PC-3 (cell line): ENCODE data around the gene ATP4A. TPM values are rescaled to one million over a fixed set of nuclear protein-coding genes. Genes with fewer than 3 reads are reported as not detected.

Experiments
- ATAC-seq: fragments of 200-7000 bp; cut with Tn5 transposase; 2 replicates; pipeline ENCODE4 v1.9.1; 2020; ENCODE audit warnings: mild to moderate bottlenecking, moderate library complexity
- BruUV-seq: library from RNA; stranded (reverse); fragments of 400-500 nt; replicated peaks from 2 replicates; lab custom pipeline; 2021; lab: Mats Ljungman, UMichigan
- CTCF ChIA-PET: fragments of 300-600 bp; sonication (Branson Sonifier 250); formaldehyde crosslinking; loops from one replicate; lab custom pipeline; 2022; ENCODE audit warnings: antibody characterized with exemption; lab: Charles Lee
- POLR2A ChIA-PET: fragments of 300-600 bp; sonication (Branson Sonifier 250); formaldehyde crosslinking; loops from one replicate; lab custom pipeline; 2022; ENCODE audit warnings: antibody characterized with exemption; ENCODE audit not compliant: unreplicated experiment; lab: Charles Lee
- DNase-seq: peaks from one replicate; pipeline ENCODE4 v3.0.0-alpha.2; 2015
- H2AFZ ChIP-seq: fragments of 300-600 bp; sonication (generic); 2 replicates; pipeline ENCODE4 v1.6.0; 2016; ENCODE audit warnings: antibody characterized with exemption, low read length
- H3F3A ChIP-seq: fragments of 300-600 bp; sonication (generic); one replicate; pipeline ENCODE4 v1.6.0; 2017; ENCODE audit warnings: antibody characterized with exemption, low read length, control low read depth, mild to moderate bottlenecking; ENCODE audit not compliant: unreplicated experiment
- H3K27ac ChIP-seq: fragments of 300-600 bp; sonication (generic); 2 replicates; pipeline ENCODE4 v1.5.1; 2016; ENCODE audit warnings: mild to moderate bottlenecking, low read length
- H3K27me3 ChIP-seq: fragments of 300-600 bp; sonication (generic); 2 replicates; pipeline ENCODE4 v1.6.1; 2016; ENCODE audit warnings: low read length, mixed read lengths
- H3K36me3 ChIP-seq: fragments of 300-600 bp; sonication (generic); 2 replicates; pipeline ENCODE4 v1.6.1; 2016; ENCODE audit warnings: low read depth, mixed run types, low read length, mixed read lengths
- H3K4me1 ChIP-seq: fragments of 300-600 bp; sonication (generic); 2 replicates; pipeline ENCODE4 v1.5.1; 2016; ENCODE audit warnings: low read length; ENCODE audit not compliant: insufficient read depth
- H3K4me2 ChIP-seq: fragments of 300-600 bp; sonication (generic); 2 replicates; pipeline ENCODE4 v1.6.0; 2016; ENCODE audit warnings: low read length
- H3K4me3 ChIP-seq: fragments of 300-600 bp; sonication (generic); 2 replicates; pipeline ENCODE4 v1.5.1; 2016; ENCODE audit warnings: mild to moderate bottlenecking, low read length, mixed read lengths
- H3K79me2 ChIP-seq: fragments of 300-600 bp; sonication (generic); 2 replicates; pipeline ENCODE4 v1.6.1; 2017; ENCODE audit warnings: low read length, mixed read lengths
- H3K9ac ChIP-seq: fragments of 300-600 bp; sonication (generic); 2 replicates; pipeline ENCODE4 v1.6.0; 2016; ENCODE audit warnings: mild to moderate bottlenecking, low read length
- H3K9me2 ChIP-seq: fragments of 300-600 bp; sonication (generic); replicated peaks from 2 replicates; pipeline ENCODE4 v1.6.1; 2016; ENCODE audit warnings: mixed run types, low read length, mixed read lengths
- H3K9me3 ChIP-seq: fragments of 300-600 bp; sonication (generic); 2 replicates; pipeline ENCODE4 v1.6.1; 2016; ENCODE audit warnings: low read length, mixed read lengths
- H4K20me1 ChIP-seq: fragments of 300-600 bp; sonication (generic); 2 replicates; pipeline ENCODE4 v1.6.1; 2016; ENCODE audit warnings: low read length, mixed read lengths
- CTCF ChIP-seq: fragments of 300-600 bp; sonication (generic); conservative IDR thresholded peaks from 2 replicates; pipeline ENCODE4 v1.5.1; 2017; ENCODE audit warnings: antibody characterized with exemption, low read depth, mild to moderate bottlenecking, low read length
- EZH2 ChIP-seq: fragments of 300-600 bp; sonication (generic); IDR thresholded peaks from one replicate; pipeline ENCODE4 v1.6.1; 2017; ENCODE audit warnings: antibody characterized with exemption, mild to moderate bottlenecking, low read length; ENCODE audit not compliant: unreplicated experiment
- EZH2phosphoT487 ChIP-seq: fragments of 300-600 bp; sonication (generic); IDR thresholded peaks from 2 replicates; pipeline ENCODE4 v1.6.1; 2018; ENCODE audit warnings: mild to moderate bottlenecking, antibody characterized with exemption, low read length, borderline replicate concordance
- intact Hi-C: fragments of 100-400 bp; cut with micrococcal nuclease; formaldehyde crosslinking; loops from 2 replicates; pipeline ENCODE4 v1.9.0; 2023
- total RNA-seq: library from RNA; depleted of rRNA; stranded (reverse); fragments of >200 nt; gene quantifications from 2 replicates; pipeline ENCODE4 v1.2.3, GENCODE V29; 2014

ATP4A gene
- total RNA-seq, 1 experiment from 2014 or later, result not detected

GRCh38 chr19:35553385-35554000 lies 10.0 kb downstream of the ATP4A start:
- ChIA-PET CTCF (no interaction called here), POLR2A (no interaction called here)
- DNase-seq, result no peak
- H3K4me2 ChIP-seq, result no peak overlapping the region
- H3K4me1 ChIP-seq, result peaks cover 5% of the 10 kb centered on the region; the same call in 1 of the 2 replicates
- TF ChIP-seq EZH2phosphoT487 (no peak), CTCF (no peak), EZH2 (no peak)
- H2AFZ ChIP-seq, result no peak overlapping the region
- H3K27ac ChIP-seq, result no peak overlapping the region
- H4K20me1 ChIP-seq, result no peaks in the 10 kb centered on the region
- intact Hi-C loops, result no loop called here
- H3K9ac ChIP-seq, result no peak overlapping the region
- no peaks in the 10 kb centered on the region for H3K79me2 ChIP-seq
- no peak overlapping the region for H3K4me3 ChIP-seq
- no peaks in the 10 kb centered on the region for H3K27me3 ChIP-seq
- no TSS peak for BruUV-seq
- no peaks in the 10 kb centered on the region for H3K9me3 ChIP-seq
- H3K36me3 ChIP-seq, result no peaks in the 10 kb centered on the region
- no peaks in the 10 kb centered on the region for H3F3A ChIP-seq
- no peak for ATAC-seq
- H3K9me2 ChIP-seq, result no peaks in the 10 kb centered on the region

GRCh38 chr19:35552534-35553384 lies 10.7 kb downstream of the ATP4A start:
- Histone ChIP-seq H3K9ac (no peak overlapping the region), H4K20me1 (no peaks in the 10 kb centered on the region), H3K4me2 (no peak overlapping the region), H3K9me2 (no peaks in the 10 kb centered on the region), H3K27me3 (no peaks in the 10 kb centered on the region), H3K9me3 (no peaks in the 10 kb centered on the region), H3K27ac (no peak overlapping the region), H3F3A (no peaks in the 10 kb centered on the region), H3K36me3 (no peaks in the 10 kb centered on the region), H3K4me1 (peaks cover 5% of the 10 kb centered on the region; the same call in 1 of the 2 replicates), H3K4me3 (no peak overlapping the region), H3K79me2 (no peaks in the 10 kb centered on the region), H2AFZ (no peak overlapping the region)
- CTCF ChIA-PET, result no interaction called here
- intact Hi-C loops, result no loop called here
- no peak for DNase-seq
- TF ChIP-seq EZH2, result no peak
- no peak for TF ChIP-seq EZH2phosphoT487
- TF ChIP-seq CTCF, result no peak
- no peak for ATAC-seq
- no TSS peak for BruUV-seq
- POLR2A ChIA-PET, result interaction anchor here (0.7 kb wide), 1 partner anchor 95 kb away, joined by 6 read pairs; the partner anchor contains the start of gene COX6B1
